Transverse colon (tissue), 4 donors: ENCODE results near the gene ABRAXAS1. TPM values are rescaled to one million over a fixed set of nuclear protein-coding genes. Genes with fewer than 3 reads are reported as not detected.

Source experiments
- DNase-seq: peaks from one replicate; pipeline ENCODE4 v3.0.0-alpha.2; 2019
- H3K27ac ChIP-seq, 4 donors: fragments of 200-600 bp; sonication (generic); 2 replicates each; pipeline ENCODE4 v1.5.1; 2016 to 2018; ENCODE audit warnings: inconsistent platforms in 4 of 4
- H3K27me3 ChIP-seq: fragments of 200-600 bp; sonication (generic); 2 replicates; pipeline ENCODE4 v1.5.1; 2017; ENCODE audit warnings: inconsistent platforms
- H3K36me3 ChIP-seq, 4 donors: fragments of 200-600 bp; sonication (generic); 2 replicates each; pipeline ENCODE4 v1.5.1; 2017 to 2019; ENCODE audit warnings: inconsistent platforms in 4 of 4
- H3K4me1 ChIP-seq, 4 donors: fragments of 200-600 bp; sonication (generic); 2 replicates each; pipeline ENCODE4 v1.5.1; 2017 to 2020; ENCODE audit warnings: inconsistent platforms in 4 of 4
- H3K4me3 ChIP-seq, 4 donors: fragments of 200-600 bp; sonication (generic); 1 replicate in 1 of 4; 2 replicates in 3 of 4; pipeline versions ENCODE4 v1.5.1 to v1.6.1; 2017 to 2019; ENCODE audit warnings: inconsistent platforms in 4 of 4
- H3K9me3 ChIP-seq, 2 donors: fragments of 200-600 bp; sonication (generic); 2 replicates each; pipeline ENCODE4 v1.5.1; 2017 to 2019; ENCODE audit warnings: inconsistent platforms in 2 of 2
- CTCF ChIP-seq, 5 experiments: fragments of 200-600 bp in 3 of 5; fragments of 450-650 bp in 2 of 5; sonication (generic) in 3 of 5; IDR thresholded peaks; 1 replicate in 2 of 5; 2 replicates in 3 of 5; pipeline ENCODE4 v1.5.1; 2016 to 2017; ENCODE audit warnings: antibody characterized with exemption in 5 of 5, inconsistent platforms in 3 of 5, mild to moderate bottlenecking in 2 of 5, moderate library complexity in 1 of 5
- EP300 ChIP-seq: sonication (generic); formaldehyde crosslinking; IDR thresholded peaks from one replicate; pipeline ENCODE4 v1.6.1; 2017; ENCODE audit warnings: antibody characterized with exemption, low read depth
- POLR2A ChIP-seq: fragments of 450-650 bp; IDR thresholded peaks from one replicate; pipeline ENCODE4 v1.6.1; 2016; ENCODE audit warnings: antibody characterized with exemption, mild to moderate bottlenecking, moderate library complexity
- POLR2AphosphoS5 ChIP-seq, 3 donors: sonication (generic); formaldehyde crosslinking; IDR thresholded peaks; one replicate each; pipeline ENCODE4 v1.6.1; 2016; ENCODE audit warnings: antibody characterized with exemption in 3 of 3
- WGBS, 2 donors: methylation state at CpG; one replicate each; pipeline ENCODE4 v1.1.5; 2018; ENCODE audit warnings: low coverage in 1 of 2; 5-methylcytosine and 5-hydroxymethylcytosine counted together
- in situ Hi-C, 4 donors: fragments of 200-750 bp; cut with MboI; loops; one replicate each; pipeline versions ENCODE4 v1.15.0 to v1.15.1; 2017; ENCODE audit warnings: low sequenced_read_pairs in 3 of 4, low pct_ligation_motif_present in 1 of 4, low pct_unique_long_range_greater_than_20kb in 1 of 4
- intact Hi-C: fragments of 100-400 bp; cut with DNase I; formaldehyde crosslinking; loops from one replicate; pipeline ENCODE4 v1.15.1; 2023; ENCODE audit warnings: low total_unique reads
- total RNA-seq, 4 donors: library from RNA; depleted of rRNA; stranded (reverse); fragments of >200 nt; gene quantifications; one replicate each; pipeline ENCODE4 v1.1.0, GENCODE V29; 2016

ABRAXAS1 gene
- total RNA-seq, 4 donors from 2014 or later, result 5.0 to 12.4 (median 9.7) TPM

DNA sequence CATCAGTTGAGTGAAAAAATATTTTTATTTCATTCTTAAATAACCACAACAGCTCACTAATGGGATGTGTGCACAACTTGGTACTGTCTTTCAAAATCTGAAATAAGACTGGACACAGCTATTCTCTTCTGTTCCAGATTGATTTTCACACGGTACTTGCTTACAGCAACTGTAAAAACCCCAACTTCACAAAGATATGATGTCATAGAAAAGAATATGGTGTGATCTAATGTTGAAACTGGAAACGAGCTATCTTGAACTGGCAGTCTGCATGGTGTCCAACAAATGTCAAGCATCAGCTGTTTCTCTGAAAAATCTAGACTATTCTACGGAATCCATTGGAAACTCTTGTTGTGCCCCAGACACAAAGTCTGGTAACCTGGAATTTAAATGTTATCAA, 44.0 kb downstream of the ABRAXAS1 start:
- H3K27me3 ChIP-seq, result no peaks in the 10 kb centered on the region
- H3K27ac ChIP-seq, result no peak overlapping the region
- intact Hi-C loops, result no loop called here
- H3K9me3 ChIP-seq, result no peaks in the 10 kb centered on the region
- no peak for TF ChIP-seq CTCF (IDR thresholded peaks at IDR 0.05)
- TF ChIP-seq POLR2A, result no peak
- no peak for TF ChIP-seq EP300
- TF ChIP-seq POLR2AphosphoS5 (IDR thresholded peaks at IDR 0.05), result no peak
- in situ Hi-C loops, result loop anchor here in 1 of 4 donors (25.0 kb wide), 1 partner anchor 404 kb away; the partner anchor contains the start of gene COPS4
- peaks cover 0 to 50% (median 18%) of the 10 kb centered on the region in 4 donors for H3K36me3 ChIP-seq
- DNase-seq, result no peak
- H3K4me1 ChIP-seq, result no peaks in the 10 kb centered on the region
- H3K4me3 ChIP-seq, result no peak overlapping the region
- 79 to 80% methylated on average over 3 of the region's 3 CpGs for WGBS, 2 donors

DNA sequence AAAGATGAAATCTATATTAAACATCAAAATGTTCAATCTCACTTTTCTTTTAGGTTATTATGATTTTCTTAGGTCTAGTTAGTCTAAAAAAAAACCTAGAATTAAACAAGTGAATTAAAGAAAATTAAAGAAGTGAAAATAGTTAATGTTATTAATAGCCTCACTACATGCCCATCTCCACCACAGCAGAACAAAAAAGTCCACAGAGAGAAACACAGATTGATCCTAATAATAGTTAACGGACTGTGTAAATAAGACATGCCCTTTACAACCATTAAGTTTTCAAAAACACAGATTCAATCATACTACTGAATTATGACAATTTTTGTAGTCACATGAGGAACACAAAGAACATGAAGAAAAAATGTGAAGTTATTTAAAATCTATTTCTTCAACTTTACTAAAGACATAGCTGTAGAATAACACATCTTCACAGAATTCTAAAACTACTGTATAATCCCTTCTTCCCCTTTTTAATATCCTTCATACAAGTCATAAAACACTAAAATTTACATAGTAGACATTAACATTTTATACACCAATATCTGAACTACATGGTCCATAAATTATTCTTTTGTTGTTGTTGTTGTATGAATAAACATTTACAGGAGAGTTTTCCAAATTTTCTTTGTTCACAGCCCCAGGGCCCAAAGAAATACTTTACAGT, 44.6 kb downstream of the ABRAXAS1 start:
- no peaks in the 10 kb centered on the region for H3K27me3 ChIP-seq
- intact Hi-C loops (no loop called here), in situ Hi-C loops (loop anchor here in 1 of 4 donors (25.0 kb wide), 1 partner anchor 403 kb away; the partner anchor contains the start of gene COPS4)
- H3K36me3 ChIP-seq, result peaks cover 0 to 50% (median 18%) of the 10 kb centered on the region in 4 donors
- no peak for DNase-seq
- TF ChIP-seq EP300, result no peak
- no peak for TF ChIP-seq POLR2A
- no peak for TF ChIP-seq CTCF (IDR thresholded peaks at IDR 0.05)
- no peak for TF ChIP-seq POLR2AphosphoS5 (IDR thresholded peaks at IDR 0.05)
- H3K27ac ChIP-seq, result no peak overlapping the region
- 79 to 80% methylated on average over 1 of the region's 1 CpG for WGBS, 2 donors
- H3K9me3 ChIP-seq, result no peaks in the 10 kb centered on the region
- no peak overlapping the region for H3K4me3 ChIP-seq
- no peaks in the 10 kb centered on the region for H3K4me1 ChIP-seq

GRCh38 chr4:83438719-83439118, 46.2 kb downstream of the ABRAXAS1 start:
- no peak for DNase-seq
- Histone ChIP-seq H3K9me3 (no peaks in the 10 kb centered on the region), H3K4me1 (no peaks in the 10 kb centered on the region), H3K27ac (no peak overlapping the region), H3K4me3 (no peak overlapping the region), H3K27me3 (no peaks in the 10 kb centered on the region), H3K36me3 (peaks cover 0 to 39% (median 17%) of the 10 kb centered on the region in 4 donors)
- in situ Hi-C loops (loop anchor here in 1 of 4 donors (25.0 kb wide), 1 partner anchor 401 kb away; the partner anchor contains the start of gene COPS4), intact Hi-C loops (no loop called here)
- TF ChIP-seq POLR2AphosphoS5 (IDR thresholded peaks at IDR 0.05), result no peak
- TF ChIP-seq POLR2A, result no peak
- no peak for TF ChIP-seq CTCF (IDR thresholded peaks at IDR 0.05)
- TF ChIP-seq EP300, result no peak

GRCh38 chr4:83436680-83437079, 48.2 kb downstream of the ABRAXAS1 start:
- no peaks in the 10 kb centered on the region for H3K27me3 ChIP-seq
- H3K27ac ChIP-seq, result no peak overlapping the region
- peaks cover 0 to 29% (median 13%) of the 10 kb centered on the region in 4 donors for H3K36me3 ChIP-seq
- no peaks in the 10 kb centered on the region for H3K4me1 ChIP-seq
- TF ChIP-seq POLR2AphosphoS5 (IDR thresholded peaks at IDR 0.05), result no peak
- no peak for TF ChIP-seq POLR2A
- TF ChIP-seq CTCF (IDR thresholded peaks at IDR 0.05), result no peak
- TF ChIP-seq EP300, result no peak
- intact Hi-C loops, result no loop called here
- no peak overlapping the region for H3K4me3 ChIP-seq
- WGBS, 2 donors, result 97 to 98% methylated on average over 4 of the region's 4 CpGs
- H3K9me3 ChIP-seq, result no peaks in the 10 kb centered on the region
- in situ Hi-C loops, result loop anchor here in 1 of 4 donors (25.0 kb wide), 1 partner anchor 399 kb away; the partner anchor contains the start of gene COPS4
- no peak for DNase-seq
